ENCODE results near the gene MAST3. TPM values are rescaled to one million over a fixed set of nuclear protein-coding genes. Genes with fewer than 3 reads are reported as not detected.

Gene MAST3
- polyA plus RNA-seq (2013, experiment 1 of 2), result 1.5 TPM
- polyA plus RNA-seq (2013, experiment 2 of 2), result 1.6 TPM

DNA sequence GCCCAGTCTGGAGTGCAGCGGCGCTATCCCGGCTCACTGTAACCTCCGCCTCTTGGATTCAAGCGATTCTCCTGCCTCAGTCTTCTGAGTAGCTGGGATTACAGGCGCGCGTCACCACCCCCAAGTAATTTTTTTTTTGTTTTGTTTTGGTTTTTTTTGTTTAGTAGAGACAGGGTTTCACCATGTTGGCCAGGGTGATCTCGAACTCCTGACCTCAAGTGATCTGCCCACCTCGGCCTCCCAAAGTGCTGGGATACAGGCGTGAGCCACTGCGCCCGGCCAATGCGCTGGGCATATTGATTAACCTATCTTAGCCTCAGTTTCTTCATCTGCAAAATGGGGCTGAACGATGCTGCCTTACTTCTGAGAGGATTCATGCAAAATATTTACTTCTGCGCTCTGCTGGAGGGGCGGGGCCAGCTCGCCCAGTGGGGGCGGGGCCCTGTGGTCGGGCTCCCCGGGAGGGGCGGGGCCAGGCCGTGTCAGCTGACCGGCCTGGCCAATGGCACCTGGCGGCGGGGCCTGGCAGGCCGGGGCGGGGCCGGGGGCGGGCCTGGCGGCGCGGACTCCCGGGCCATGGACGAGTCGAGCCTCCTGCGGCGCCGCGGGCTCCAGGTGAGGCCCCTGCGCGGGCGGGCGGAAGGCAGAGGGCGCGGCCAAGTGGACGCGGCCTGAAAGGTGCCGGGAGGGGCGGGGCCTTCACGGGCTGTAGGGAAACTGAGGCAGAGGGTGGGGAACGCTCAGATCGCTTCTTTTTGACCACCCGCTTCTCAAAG lies at the start of gene MAST3:
Gene MAST3, plus strand, starts transcription at position 562 of the 776 bp plus-strand sequence. Its CDS starts 15 bp downstream, at position 577.
- no peaks in the 10 kb centered on the region for H3K79me2 ChIP-seq (ENCODE audit: control insufficient read depth, insufficient read depth, low read length)
- no peak within 1 kb of the TSS for H2BK5ac ChIP-seq (ENCODE audit: low read length)
- H3K36me3 ChIP-seq (ENCODE audit: control insufficient read depth, insufficient read depth, low read length), result no peaks in the 10 kb centered on the region
- DNase-seq, result peak; percentile 86
- H3K4me1 ChIP-seq (ENCODE audit: control insufficient read depth, low read depth, low read length), result peaks cover 1% of the 10 kb centered on the region
- no peaks in the 10 kb centered on the region for H3K27me3 ChIP-seq (ENCODE audit: insufficient read depth, low read length, poor library complexity)
- no CpG with 5 or more reads among the region's 54 CpGs for WGBS (ENCODE audit: extremely low coverage, insufficient coverage, low lambda C conversion rate)
- H4K5ac ChIP-seq (ENCODE audit: low read length), result no peak within 1 kb of the TSS
- H3K9ac ChIP-seq (ENCODE audit: low read length), result peak within 1 kb of the TSS; percentile 29
- no peak within 1 kb of the TSS for H3K23ac ChIP-seq (ENCODE audit: low read length)
- no peak within 1 kb of the TSS for H4K8ac ChIP-seq (ENCODE audit: low read depth, low read length)
- H2BK15ac ChIP-seq (replicated peaks; ENCODE audit: low read depth), result no peak within 1 kb of the TSS
- H3K18ac ChIP-seq (ENCODE audit: low read length), result no peak within 1 kb of the TSS
- peak within 1 kb of the TSS; percentile 25 for H3K4me2 ChIP-seq (ENCODE audit: low read length)
- no peak within 1 kb of the TSS for H3K4ac ChIP-seq (ENCODE audit: low read depth, low read length)
- peak within 1 kb of the TSS; percentile 53 for H3K56ac ChIP-seq (ENCODE audit: low read length)
- H3K27ac ChIP-seq (ENCODE audit: low read depth, low read length), result no peak within 1 kb of the TSS
- no peak within 1 kb of the TSS for H2AK5ac ChIP-seq (ENCODE audit: low read length)
- no peak within 1 kb of the TSS for H2BK120ac ChIP-seq (ENCODE audit: low read depth, low read length)
- H3K79me1 ChIP-seq (ENCODE audit: low read length), result no peaks in the 10 kb centered on the region
- peak within 1 kb of the TSS; percentile 1 for H3K4me3 ChIP-seq (ENCODE audit: low read length)

- no peak overlapping the region for H4K5ac ChIP-seq (ENCODE audit: low read length)
- no peak overlapping the region for H2BK120ac ChIP-seq (ENCODE audit: low read depth, low read length)
- no peaks in the 10 kb centered on the region for H3K79me2 ChIP-seq (ENCODE audit: control insufficient read depth, insufficient read depth, low read length)
- no peak overlapping the region for H3K4me3 ChIP-seq (ENCODE audit: low read length)
- no CpG with 5 or more reads among the region's 10 CpGs for WGBS (ENCODE audit: extremely low coverage, insufficient coverage, low lambda C conversion rate)
- no peak overlapping the region for H3K18ac ChIP-seq (ENCODE audit: low read length)
- H3K56ac ChIP-seq (ENCODE audit: low read length), result no peak overlapping the region
- H3K4me2 ChIP-seq (ENCODE audit: low read length), result no peak overlapping the region
- no peak overlapping the region for H2AK5ac ChIP-seq (ENCODE audit: low read length)
- H4K8ac ChIP-seq (ENCODE audit: low read depth, low read length), result no peak overlapping the region
- no peak overlapping the region for H3K4ac ChIP-seq (ENCODE audit: low read depth, low read length)
- H3K36me3 ChIP-seq (ENCODE audit: control insufficient read depth, insufficient read depth, low read length), result no peaks in the 10 kb centered on the region
- H2BK5ac ChIP-seq (ENCODE audit: low read length), result no peak overlapping the region
- H3K27me3 ChIP-seq (ENCODE audit: insufficient read depth, low read length, poor library complexity), result no peaks in the 10 kb centered on the region
- H3K23ac ChIP-seq (ENCODE audit: low read length), result no peak overlapping the region
- H3K79me1 ChIP-seq (ENCODE audit: low read length), result no peaks in the 10 kb centered on the region
- H3K9ac ChIP-seq (ENCODE audit: low read length), result no peak overlapping the region
- DNase-seq, result no peak
- no peak overlapping the region for H3K27ac ChIP-seq (ENCODE audit: low read depth, low read length)
- H3K4me1 ChIP-seq (ENCODE audit: control insufficient read depth, low read depth, low read length), result no peaks in the 10 kb centered on the region
- H2BK15ac ChIP-seq (replicated peaks; ENCODE audit: low read depth), result no peak overlapping the region
These were observed 48.2 kb upstream of the MAST3 start for GRCh38 chr19:18049385-18049784.

- no peak overlapping the region for H3K27ac ChIP-seq (ENCODE audit: low read depth, low read length)
- DNase-seq, result no peak
- no peak overlapping the region for H3K4me2 ChIP-seq (ENCODE audit: low read length)
- H3K9ac ChIP-seq (ENCODE audit: low read length), result no peak overlapping the region
- H2BK5ac ChIP-seq (ENCODE audit: low read length), result no peak overlapping the region
- H3K18ac ChIP-seq (ENCODE audit: low read length), result no peak overlapping the region
- no peak overlapping the region for H3K56ac ChIP-seq (ENCODE audit: low read length)
- H4K5ac ChIP-seq (ENCODE audit: low read length), result no peak overlapping the region
- no peak overlapping the region for H3K23ac ChIP-seq (ENCODE audit: low read length)
- H2BK120ac ChIP-seq (ENCODE audit: low read depth, low read length), result no peak overlapping the region
- H2AK5ac ChIP-seq (ENCODE audit: low read length), result no peak overlapping the region
- H3K79me2 ChIP-seq (ENCODE audit: control insufficient read depth, insufficient read depth, low read length), result no peaks in the 10 kb centered on the region
- H2BK15ac ChIP-seq (replicated peaks; ENCODE audit: low read depth), result no peak overlapping the region
- no peak overlapping the region for H4K8ac ChIP-seq (ENCODE audit: low read depth, low read length)
- H3K79me1 ChIP-seq (ENCODE audit: low read length), result no peaks in the 10 kb centered on the region
- no CpG with 5 or more reads among the region's 31 CpGs for WGBS (ENCODE audit: extremely low coverage, insufficient coverage, low lambda C conversion rate)
- no peaks in the 10 kb centered on the region for H3K27me3 ChIP-seq (ENCODE audit: insufficient read depth, low read length, poor library complexity)
- no peak overlapping the region for H3K4ac ChIP-seq (ENCODE audit: low read depth, low read length)
- no peaks in the 10 kb centered on the region for H3K4me1 ChIP-seq (ENCODE audit: control insufficient read depth, low read depth, low read length)
- no peaks in the 10 kb centered on the region for H3K36me3 ChIP-seq (ENCODE audit: control insufficient read depth, insufficient read depth, low read length)
- H3K4me3 ChIP-seq (ENCODE audit: low read length), result no peak overlapping the region
These were observed 45.7 kb upstream of the MAST3 start for GRCh38 chr19:18051887-18052286.

GRCh38 chr19:18053576-18054219 lies 43.9 kb upstream of the MAST3 start:
- no peak overlapping the region for H3K23ac ChIP-seq (ENCODE audit: low read length)
- H3K79me1 ChIP-seq (ENCODE audit: low read length), result no peaks in the 10 kb centered on the region
- no peak overlapping the region for H2BK15ac ChIP-seq (replicated peaks; ENCODE audit: low read depth)
- H3K27me3 ChIP-seq (ENCODE audit: insufficient read depth, low read length, poor library complexity), result no peaks in the 10 kb centered on the region
- WGBS (ENCODE audit: extremely low coverage, insufficient coverage, low lambda C conversion rate), result no CpG with 5 or more reads among the region's 9 CpGs
- H3K27ac ChIP-seq (ENCODE audit: low read depth, low read length), result no peak overlapping the region
- H3K4ac ChIP-seq (ENCODE audit: low read depth, low read length), result no peak overlapping the region
- H3K9ac ChIP-seq (ENCODE audit: low read length), result no peak overlapping the region
- no peak overlapping the region for H3K4me2 ChIP-seq (ENCODE audit: low read length)
- H3K4me1 ChIP-seq (ENCODE audit: control insufficient read depth, low read depth, low read length), result no peaks in the 10 kb centered on the region
- H4K8ac ChIP-seq (ENCODE audit: low read depth, low read length), result no peak overlapping the region
- H3K18ac ChIP-seq (ENCODE audit: low read length), result no peak overlapping the region
- H2BK120ac ChIP-seq (ENCODE audit: low read depth, low read length), result no peak overlapping the region
- H3K56ac ChIP-seq (ENCODE audit: low read length), result no peak overlapping the region
- H2AK5ac ChIP-seq (ENCODE audit: low read length), result no peak overlapping the region
- H3K79me2 ChIP-seq (ENCODE audit: control insufficient read depth, insufficient read depth, low read length), result no peaks in the 10 kb centered on the region
- no peak overlapping the region for H4K5ac ChIP-seq (ENCODE audit: low read length)
- H2BK5ac ChIP-seq (ENCODE audit: low read length), result no peak overlapping the region
- no peaks in the 10 kb centered on the region for H3K36me3 ChIP-seq (ENCODE audit: control insufficient read depth, insufficient read depth, low read length)
- no peak for DNase-seq
- H3K4me3 ChIP-seq (ENCODE audit: low read length), result no peak overlapping the region

DNA sequence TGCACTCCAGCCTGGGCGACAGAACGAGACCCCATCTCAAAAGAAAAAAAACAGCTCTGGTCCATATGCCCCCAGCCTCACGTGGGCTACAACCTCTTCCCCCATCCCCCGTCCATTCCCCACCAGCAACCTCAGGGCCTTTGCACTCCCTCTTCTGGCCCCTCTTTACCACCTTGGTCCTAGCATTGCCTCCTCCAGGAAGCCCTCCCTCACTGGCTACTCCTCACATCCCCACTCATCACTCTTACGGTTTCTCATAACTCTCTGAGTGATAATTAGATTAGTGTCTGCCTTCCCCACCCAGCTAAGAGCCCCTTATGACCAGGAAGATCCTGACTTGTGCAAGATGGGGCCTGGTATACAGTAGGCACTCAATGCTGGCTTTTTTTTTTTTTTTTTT lies 41.6 kb upstream of the MAST3 start:
- no peak overlapping the region for H3K18ac ChIP-seq (ENCODE audit: low read length)

More for the DNA sequence above, 41.6 kb upstream of the MAST3 start:
- Histone ChIP-seq H3K4me1 (ENCODE audit: control insufficient read depth, low read depth, low read length) (no peaks in the 10 kb centered on the region), H2AK5ac (ENCODE audit: low read length) (no peak overlapping the region), H3K79me1 (ENCODE audit: low read length) (no peaks in the 10 kb centered on the region), H3K79me2 (ENCODE audit: control insufficient read depth, insufficient read depth, low read length) (no peaks in the 10 kb centered on the region), H4K8ac (ENCODE audit: low read depth, low read length) (no peak overlapping the region), H3K23ac (ENCODE audit: low read length) (no peak overlapping the region), H3K36me3 (ENCODE audit: control insufficient read depth, insufficient read depth, low read length) (no peaks in the 10 kb centered on the region), H3K27me3 (ENCODE audit: insufficient read depth, low read length, poor library complexity) (no peaks in the 10 kb centered on the region), H3K4ac (ENCODE audit: low read depth, low read length) (no peak overlapping the region), H3K4me2 (ENCODE audit: low read length) (no peak overlapping the region), H3K27ac (ENCODE audit: low read depth, low read length) (no peak overlapping the region), H2BK15ac (replicated peaks; ENCODE audit: low read depth) (no peak overlapping the region), H3K4me3 (ENCODE audit: low read length) (no peak overlapping the region), H2BK5ac (ENCODE audit: low read length) (no peak overlapping the region), H4K5ac (ENCODE audit: low read length) (no peak overlapping the region), H3K9ac (ENCODE audit: low read length) (no peak overlapping the region), H2BK120ac (ENCODE audit: low read depth, low read length) (no peak overlapping the region), H3K56ac (ENCODE audit: low read length) (no peak overlapping the region)
- no peak for DNase-seq
- no CpG with 5 or more reads among the region's 5 CpGs for WGBS (ENCODE audit: extremely low coverage, insufficient coverage, low lambda C conversion rate)

All from mesendoderm (in vitro differentiated cells).